ENCODE measurements around the gene LINGO1. TPM values are rescaled to one million over a fixed set of nuclear protein-coding genes. Genes with fewer than 3 reads are reported as not detected.

LINGO1 gene
- total and polyA plus RNA-seq, 2 of the 8 experiments (the other 6 are each of a cell fraction or from before 2014, with no cell fraction given): 57.1 to 114 TPM

DNA sequence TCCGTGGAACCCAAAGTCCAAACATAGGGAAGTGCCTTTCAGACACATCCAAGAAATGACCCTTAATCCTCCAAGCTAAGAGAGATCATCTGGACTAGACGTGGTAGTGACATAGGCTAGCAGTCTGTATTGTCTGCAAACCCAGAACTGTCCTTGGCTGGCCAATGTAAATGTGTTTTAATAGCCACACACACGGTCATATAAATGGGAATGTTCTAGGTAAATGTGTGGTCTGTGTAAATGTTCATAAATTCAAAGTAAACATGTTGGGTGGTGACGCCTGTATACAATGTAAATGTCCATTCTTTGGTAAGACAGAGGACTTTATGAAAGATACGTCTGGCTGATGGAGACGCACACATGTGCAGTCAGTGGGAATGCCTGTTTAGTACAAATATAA, 16.3 kb upstream of the LINGO1 start:
- H2BK120ac ChIP-seq (replicated peaks; ENCODE audit: low read depth, low read length): no peak overlapping the region
- H3K23ac ChIP-seq (ENCODE audit: insufficient read length): no peak overlapping the region
- no peak overlapping the region for H4K5ac ChIP-seq (ENCODE audit: insufficient read length, low read depth, low read length)
- FAIRE-seq (no peak), DNase-seq (ENCODE audit: low read depth in 1 of 2, low spot score in 2 of 2) (no peak)
- H3K27ac ChIP-seq (ENCODE audit: low read depth, low read length): no peak overlapping the region
- H2AFZ ChIP-seq (ENCODE audit: low read length): no peak overlapping the region
- peaks cover 0 to 11% (median under 1%) of the 10 kb centered on the region in 4 experiments; a peak in 5 of 7 replicates for H3K4me1 ChIP-seq (replicated peaks in 1 of 4; ENCODE audit: control insufficient read depth in 3 of 4, insufficient read depth in 4 of 4, low read length in 3 of 4)
- POLR2A ChIA-PET (ENCODE audit: partially characterized antibody): interaction anchor here (1.3 kb wide), 1 partner anchor 18 kb away, joined by 3 read pairs; no protein-coding TSS in a partner anchor
- H2BK12ac ChIP-seq (ENCODE audit: low read depth, low read length): no peak overlapping the region
- CTCF ChIA-PET (ENCODE audit: partially characterized antibody): interaction anchor here (0.9 to 18.0 kb wide), 13 partner anchors 11 to 226 kb away, joined by 3 to 361 read pairs (median 4); partner anchors contain the start of gene LINGO1
- no peak overlapping the region for H2BK5ac ChIP-seq (ENCODE audit: low read depth, low read length)
- no peak overlapping the region for H3K4me2 ChIP-seq (ENCODE audit: insufficient read depth in 1 of 2, low read depth in 2 of 2, low read length in 2 of 2)
- no peak overlapping the region for H3K4ac ChIP-seq (replicated peaks; ENCODE audit: insufficient read length, low read depth, low read length)
- no peak overlapping the region for H2AK5ac ChIP-seq (ENCODE audit: low read depth, low read length)
- no peaks in the 10 kb centered on the region for H4K20me1 ChIP-seq (replicated peaks in 1 of 2; ENCODE audit: control insufficient read depth in 1 of 2, insufficient read depth in 2 of 2, low read length in 2 of 2)
- WGBS, 2 experiments (ENCODE audit: extremely low coverage in 1 of 2, insufficient coverage in 1 of 2, insufficient read length in 1 of 2, insufficient replicate concordance in 2 of 2, low coverage in 1 of 2, low lambda C conversion rate in 2 of 2, missing lambda C conversion rate in 1 of 2): 87% methylated on average over 6 of the region's 6 CpGs; no CpG with 5 or more reads in 1 of the 2 experiments
- no peaks in the 10 kb centered on the region for H3K27me3 ChIP-seq (replicated peaks in 1 of 4; ENCODE audit: control insufficient read depth in 3 of 4, extremely low read depth in 1 of 4, insufficient read depth in 3 of 4, low read length in 3 of 4)
- no peaks in the 10 kb centered on the region for H3K79me2 ChIP-seq (ENCODE audit: control insufficient read depth in 1 of 2, insufficient read depth in 2 of 2, low read length in 2 of 2)
- H3K18ac ChIP-seq (ENCODE audit: extremely low read depth, low read length): no peak overlapping the region
- no peak overlapping the region for H3K9ac ChIP-seq (replicated peaks in 1 of 4; ENCODE audit: extremely low read depth in 1 of 4, low read depth in 3 of 4, low read length in 3 of 4)
- no peak overlapping the region for H4K91ac ChIP-seq (replicated peaks; ENCODE audit: insufficient read length, low read length)
- TF ChIP-seq ASH2L (IDR thresholded peaks at IDR 0.05; ENCODE audit: low read length): no peak
- TF ChIP-seq CBX5 (IDR thresholded peaks at IDR 0.05; ENCODE audit: low read depth, low read length): no peak
- no peak for TF ChIP-seq RNF2 (IDR thresholded peaks at IDR 0.05; ENCODE audit: borderline replicate concordance, low read depth, low read length, missing control alignments, poor library complexity, severe bottlenecking)
- TF ChIP-seq SP1 (IDR thresholded peaks at IDR 0.05; ENCODE audit: low read depth, low read length): no peak
- no peak for TF ChIP-seq YY1 (IDR thresholded peaks at IDR 0.05; ENCODE audit: low read depth, low read length)
- no peak for TF ChIP-seq TBP (IDR thresholded peaks at IDR 0.05; ENCODE audit: low read depth, low read length)
- no peak for TF ChIP-seq CREB1 (IDR thresholded peaks at IDR 0.05)
- no peak for TF ChIP-seq PHF8 (conservative IDR thresholded peaks at IDR 0.05; ENCODE audit: low read depth, low read length)
- no peak overlapping the region for H3K56ac ChIP-seq (replicated peaks; ENCODE audit: insufficient read length, low read depth, low read length)
- no peak overlapping the region; the same call in 1 of the 2 replicates for H2BK15ac ChIP-seq (ENCODE audit: low read length)
- H4K8ac ChIP-seq (ENCODE audit: extremely low read depth, insufficient read depth, low read length): no peak overlapping the region
- 0 out of 4 replicates have a peak, but pooled peaks cover 0 to 3% of the 10 kb centered on the region in 2 experiments for H3K9me3 ChIP-seq (ENCODE audit: insufficient read depth in 2 of 2, low read depth in 1 of 2, low read length in 1 of 2)
- H3K79me1 ChIP-seq (ENCODE audit: low read depth, low read length): no peaks in the 10 kb centered on the region
- H3K23me2 ChIP-seq (ENCODE audit: low read depth, low read length): no peaks in the 10 kb centered on the region
- no peak overlapping the region for H3K14ac ChIP-seq (ENCODE audit: insufficient read length)
- H3K36me3 ChIP-seq (ENCODE audit: control insufficient read depth in 2 of 4, insufficient read depth in 4 of 4, low read length in 3 of 4): no peaks in the 10 kb centered on the region
- H3K4me3 ChIP-seq (ENCODE audit: extremely low read depth in 1 of 4, insufficient read depth in 2 of 4, low read depth in 3 of 4, low read length in 4 of 4): no peak overlapping the region
- H2BK20ac ChIP-seq (ENCODE audit: low read length): no peak overlapping the region

All from H1 (cell line).